Measurements from ENCODE around the gene KCNN4.

The KCNN4 gene

GRCh38 chr19:43739439-43740235 lies 41.1 kb downstream of the KCNN4 start:
- no peak overlapping the region for H3K9ac ChIP-seq
- TF ChIP-seq CTCF (conservative IDR thresholded peaks at IDR 0.05; ENCODE audit: low read depth, low read length) = no peak
- no peaks in the 10 kb centered on the region for H3K36me3 ChIP-seq (ENCODE audit: insufficient read depth)

GRCh38 chr19:43738780-43739211 lies 42.0 kb downstream of the KCNN4 start:
- TF ChIP-seq CTCF (conservative IDR thresholded peaks at IDR 0.05; ENCODE audit: low read depth, low read length) = no peak
- no peaks in the 10 kb centered on the region for H4K20me1 ChIP-seq (ENCODE audit: insufficient read depth)
- H3K4me2 ChIP-seq = no peak overlapping the region
- no peak overlapping the region for H3K27ac ChIP-seq
- no peaks in the 10 kb centered on the region for H3K79me2 ChIP-seq (ENCODE audit: insufficient read depth, low read depth)
- H3K36me3 ChIP-seq (ENCODE audit: insufficient read depth) = no peaks in the 10 kb centered on the region
- H3K27me3 ChIP-seq (ENCODE audit: insufficient read depth, low read depth) = no peaks in the 10 kb centered on the region
- no peak overlapping the region for H2AFZ ChIP-seq (ENCODE audit: low read depth)
- no peak overlapping the region for H3K4me3 ChIP-seq (IDR thresholded peaks at IDR 0.05; ENCODE audit: insufficient read depth, low read depth, low read length)
- no peaks in the 10 kb centered on the region for H3K4me1 ChIP-seq (ENCODE audit: low read depth, poor library complexity, severe bottlenecking)
- H3K9ac ChIP-seq = no peak overlapping the region

More at GRCh38 chr19:43739439-43740235, 41.1 kb downstream of the KCNN4 start:
- no peaks in the 10 kb centered on the region for H3K4me1 ChIP-seq (ENCODE audit: low read depth, poor library complexity, severe bottlenecking)
- H4K20me1 ChIP-seq (ENCODE audit: insufficient read depth) = no peaks in the 10 kb centered on the region
- H3K4me3 ChIP-seq (IDR thresholded peaks at IDR 0.05; ENCODE audit: insufficient read depth, low read depth, low read length) = no peak overlapping the region
- H3K4me2 ChIP-seq = no peak overlapping the region
- no peak overlapping the region for H2AFZ ChIP-seq (ENCODE audit: low read depth)
- H3K27ac ChIP-seq = no peak overlapping the region
- no peaks in the 10 kb centered on the region for H3K27me3 ChIP-seq (ENCODE audit: insufficient read depth, low read depth)
- no peaks in the 10 kb centered on the region for H3K79me2 ChIP-seq (ENCODE audit: insufficient read depth, low read depth)

GRCh38 chr19:43735957-43736356 lies 44.8 kb downstream of the KCNN4 start:
- Histone ChIP-seq H3K4me3 (IDR thresholded peaks at IDR 0.05; ENCODE audit: insufficient read depth, low read depth, low read length) (no peak overlapping the region), H3K9ac (no peak overlapping the region), H3K27me3 (ENCODE audit: insufficient read depth, low read depth) (no peaks in the 10 kb centered on the region), H3K4me1 (ENCODE audit: low read depth, poor library complexity, severe bottlenecking) (no peaks in the 10 kb centered on the region), H2AFZ (ENCODE audit: low read depth) (no peak overlapping the region), H4K20me1 (ENCODE audit: insufficient read depth) (no peaks in the 10 kb centered on the region), H3K79me2 (ENCODE audit: insufficient read depth, low read depth) (no peaks in the 10 kb centered on the region), H3K27ac (no peak overlapping the region), H3K4me2 (no peak overlapping the region), H3K36me3 (ENCODE audit: insufficient read depth) (no peaks in the 10 kb centered on the region)
- TF ChIP-seq CTCF (conservative IDR thresholded peaks at IDR 0.05; ENCODE audit: low read depth, low read length) = no peak

GRCh38 chr19:43735013-43735412 lies 45.8 kb downstream of the KCNN4 start:
- no peaks in the 10 kb centered on the region for H3K27me3 ChIP-seq (ENCODE audit: insufficient read depth, low read depth)
- H4K20me1 ChIP-seq (ENCODE audit: insufficient read depth) = no peaks in the 10 kb centered on the region
- no peaks in the 10 kb centered on the region for H3K79me2 ChIP-seq (ENCODE audit: insufficient read depth, low read depth)
- H3K4me3 ChIP-seq (IDR thresholded peaks at IDR 0.05; ENCODE audit: insufficient read depth, low read depth, low read length) = no peak overlapping the region
- no peaks in the 10 kb centered on the region for H3K4me1 ChIP-seq (ENCODE audit: low read depth, poor library complexity, severe bottlenecking)
- H3K36me3 ChIP-seq (ENCODE audit: insufficient read depth) = no peaks in the 10 kb centered on the region
- no peak overlapping the region for H3K27ac ChIP-seq
- H3K9ac ChIP-seq = no peak overlapping the region
- H3K4me2 ChIP-seq = no peak overlapping the region
- no peak overlapping the region for H2AFZ ChIP-seq (ENCODE audit: low read depth)
- no peak for TF ChIP-seq CTCF (conservative IDR thresholded peaks at IDR 0.05; ENCODE audit: low read depth, low read length)
